Endometrium (tissue), 2 donors: ENCODE measurements around the gene TCEAL7.

ENCODE experiments used
- FAIRE-seq: peaks from 2 replicates; lab custom pipeline; 2012; peaks lifted over from hg19 to GRCh38; lab: Jason Lieb, UNC
- donor health status: control.
- donor health status: control.

Gene TCEAL7

DNA sequence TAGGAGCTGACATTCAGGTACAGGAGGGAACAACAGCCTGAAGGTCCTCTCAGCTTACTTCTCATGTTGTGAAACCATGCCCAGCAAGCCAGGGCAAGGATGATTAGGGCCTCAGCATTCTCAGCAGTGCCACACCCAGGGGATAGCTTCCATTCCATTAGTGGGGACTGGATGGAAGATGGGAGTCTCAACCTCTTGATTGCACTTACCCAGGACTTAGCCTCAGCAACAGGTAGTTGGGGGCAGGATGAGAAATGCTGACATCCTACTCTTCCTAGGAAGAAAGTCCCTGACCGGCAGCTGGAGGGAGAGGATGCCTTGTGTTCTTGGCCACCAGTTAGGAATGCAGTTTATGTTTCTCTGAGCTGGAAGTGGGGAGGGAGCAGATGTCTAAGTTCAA is 37.5 kb downstream of the TCEAL7 start:
- no peak for FAIRE-seq

DNA sequence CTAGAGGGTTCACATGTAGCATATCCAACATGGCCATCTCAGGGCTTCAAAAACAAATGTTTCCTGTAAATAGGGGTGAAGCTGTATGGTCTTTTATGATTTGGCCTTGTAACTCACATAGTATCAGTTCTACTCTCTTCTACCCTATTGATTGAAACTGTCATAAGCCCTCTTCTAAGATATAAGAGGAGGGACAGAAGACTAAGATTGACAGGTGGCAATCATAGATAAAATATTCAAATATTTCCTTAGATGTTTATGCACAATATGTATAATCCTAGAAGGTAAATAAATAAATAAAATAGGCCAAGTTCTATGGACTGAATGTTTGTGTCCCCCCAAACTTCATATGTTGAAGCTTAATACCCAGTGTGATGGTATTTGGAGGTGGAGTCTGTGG is 39.4 kb downstream of the TCEAL7 start:
- FAIRE-seq, result no peak

DNA sequence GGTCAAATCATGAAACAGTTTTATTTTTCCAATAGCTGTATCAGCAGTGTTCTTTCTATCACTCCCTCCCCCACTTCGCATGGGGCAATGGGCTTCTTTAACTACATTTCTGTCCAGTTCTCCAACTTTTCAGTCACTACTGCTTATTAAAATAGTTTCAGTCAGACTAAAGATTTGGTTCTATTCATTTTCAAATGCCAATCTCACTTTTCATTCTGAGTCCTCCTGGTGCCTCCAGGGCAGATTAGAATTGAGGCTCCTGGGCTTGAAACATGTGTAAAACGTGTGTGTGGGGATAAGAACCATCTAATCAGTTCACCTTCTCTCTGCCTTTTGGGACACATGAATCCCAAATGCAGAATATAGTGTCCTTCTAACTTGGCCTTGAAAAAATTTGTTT is 42.8 kb downstream of the TCEAL7 start:
- FAIRE-seq, result no peak

DNA sequence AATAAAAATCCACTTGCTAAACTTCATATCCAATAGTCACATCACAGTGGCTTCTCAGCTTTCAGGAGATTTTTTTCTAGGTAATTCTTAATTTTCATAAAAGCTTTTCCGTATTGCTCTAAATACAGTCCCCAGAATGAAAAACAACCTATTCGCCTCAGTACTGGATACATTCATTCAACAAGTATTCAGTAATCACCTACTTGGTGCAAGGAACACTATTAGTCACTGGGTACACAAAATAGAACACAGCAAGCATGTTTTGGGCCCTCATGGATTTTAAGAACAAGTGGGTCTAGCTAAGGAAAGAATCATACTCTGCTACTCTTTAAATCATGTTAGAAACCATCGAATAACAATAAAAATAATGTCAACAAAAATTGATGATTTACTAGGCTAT is 43.5 kb downstream of the TCEAL7 start:
- no peak for FAIRE-seq

DNA sequence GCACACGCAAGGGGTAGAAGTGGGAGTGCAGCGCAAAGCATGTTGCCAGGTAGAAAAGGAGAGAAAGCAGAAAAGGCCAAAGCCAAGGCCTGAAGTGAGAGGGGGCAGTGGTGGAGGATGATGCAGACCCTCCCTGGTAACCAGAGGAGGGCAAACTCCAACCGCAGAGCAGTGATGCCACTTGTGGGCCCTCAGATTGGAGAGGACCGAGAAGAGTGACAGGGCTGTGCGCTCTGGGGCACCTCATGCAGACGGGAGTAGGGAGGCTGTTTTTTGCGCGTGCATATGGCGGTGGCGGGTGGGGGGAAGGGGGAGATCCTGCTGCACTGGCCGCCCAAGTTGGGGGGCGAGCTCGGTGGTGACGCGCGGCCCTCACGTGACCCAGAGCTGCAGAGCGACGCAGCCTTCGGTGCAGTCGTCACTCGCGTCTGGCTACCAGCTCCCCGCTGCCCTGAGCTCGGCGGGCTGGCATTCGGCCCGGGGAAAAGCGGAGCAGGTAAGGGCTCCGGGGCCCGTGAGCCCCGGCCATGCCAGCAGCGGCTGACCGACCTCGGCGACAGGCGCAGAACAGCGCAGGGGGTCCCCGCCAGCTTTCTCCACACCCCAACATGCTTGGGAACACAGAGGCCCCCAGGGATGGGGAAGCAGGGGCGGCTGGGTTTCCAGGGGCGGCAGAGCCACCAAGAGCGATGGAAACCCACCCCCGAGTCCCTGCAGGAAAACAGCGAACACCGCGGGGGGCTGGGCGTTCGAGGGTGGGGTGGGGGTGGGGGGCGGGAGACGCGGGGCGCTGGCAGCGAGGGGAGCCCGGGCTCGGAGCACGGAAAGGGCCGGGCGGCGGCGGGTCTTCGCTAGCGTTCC is 46.3 kb downstream of the TCEAL7 start, which contains the start of gene BEX3:
TSS of gene BEX3 (plus strand) at position 421 of the 861 bp plus-strand sequence. CDS start 984 bp downstream, outside the sequence.
- no peak for FAIRE-seq

DNA sequence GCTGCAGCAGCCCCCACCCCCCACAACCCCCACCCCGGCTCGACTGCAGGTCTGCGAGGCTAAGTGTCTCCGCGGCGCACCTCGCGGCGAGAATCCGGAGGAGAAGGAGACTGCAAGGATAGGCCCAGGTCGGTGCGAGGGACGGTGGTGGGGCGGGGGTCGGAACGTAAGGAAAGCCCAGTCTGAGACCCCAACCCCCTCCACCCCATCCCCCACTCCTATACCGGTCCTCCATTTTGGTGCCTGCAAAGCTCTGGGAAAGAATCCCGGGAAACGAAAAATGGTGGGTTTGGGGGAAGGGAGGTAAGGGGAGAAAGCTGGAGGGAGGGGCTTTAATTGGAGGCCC is 46.9 kb downstream of the TCEAL7 start:
- no peak for FAIRE-seq

DNA sequence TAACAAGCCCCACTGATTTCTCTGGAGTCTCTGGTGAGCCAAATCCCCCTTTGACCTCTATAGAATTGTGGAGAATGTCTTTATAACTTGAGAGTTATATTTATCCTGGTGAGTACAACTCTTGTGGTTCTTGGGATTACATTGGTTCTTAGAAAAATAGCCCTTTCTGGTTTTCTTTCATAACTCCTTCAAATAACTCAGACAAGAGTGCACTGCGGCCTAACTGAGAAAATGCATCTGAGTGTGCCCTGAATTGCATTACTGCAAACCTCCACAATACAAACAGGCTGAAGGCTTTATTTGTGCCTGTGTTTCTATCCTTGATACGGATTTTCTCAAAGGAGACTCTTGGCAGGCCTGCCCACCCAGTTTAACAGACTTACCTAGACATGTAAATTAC is 49.0 kb downstream of the TCEAL7 start:
- FAIRE-seq, result no peak
